HCT116 (cell line): ENCODE measurements around the gene GABRP. TPM values are rescaled to one million over a fixed set of nuclear protein-coding genes. Genes with fewer than 3 reads are reported as not detected.

Experiments
- ATAC-seq: fragments of 200-7000 bp; cut with Tn5 transposase; 2 replicates; pipeline ENCODE4 v1.9.1; 2020; ENCODE audit warnings: mild to moderate bottlenecking, moderate library complexity
- BruUV-seq: library from RNA; stranded (reverse); fragments of 400-500 nt; replicated peaks from 2 replicates; lab custom pipeline; 2021; lab: Mats Ljungman, UMichigan
- CTCF ChIA-PET: fragments of 300-600 bp; sonication (Branson Sonifier 250); formaldehyde crosslinking; loops from one replicate; lab custom pipeline; 2021; ENCODE audit warnings: antibody characterized with exemption; lab: Charles Lee
- POLR2A ChIA-PET: fragments of 300-600, 350-600 bp; sonication (Branson Sonifier 250); formaldehyde crosslinking; loops from one replicate; lab custom pipeline; 2021; ENCODE audit warnings: antibody characterized with exemption; lab: Charles Lee
- RAD21 ChIA-PET, 2 experiments: fragments of 300-600 bp; sonication (Branson Sonifier 250); formaldehyde crosslinking; loops; one replicate each; lab custom pipeline; 2023; ENCODE audit warnings: low total read pairs in 2 of 2; ENCODE audit not compliant: uncharacterized antibody in 2 of 2, unreplicated experiment in 2 of 2, low non-redundant PET in 1 of 2; lab: Charles Lee
- DNase-seq: peaks from one replicate; pipeline ENCODE4 v3.0.0-alpha.2; 2010; ENCODE audit warnings: low read depth, low spot score
- H2AFZ ChIP-seq: fragments of 200-600 bp; shearing (Covaris generic), sonication (generic); 2 replicates; pipeline ENCODE4 v1.6.1; 2017; ENCODE audit warnings: low read depth, mixed run types, mixed read lengths, antibody characterized with exemption, low read length; ENCODE audit not compliant: poor library complexity, severe bottlenecking
- H3K27ac ChIP-seq: 2 replicates; pipeline ENCODE4 v1.5.1; 2012; ENCODE audit warnings: low read depth, low read length
- H3K27me3 ChIP-seq: fragments of 200-600 bp; sonication (generic); 2 replicates; pipeline ENCODE4 v1.6.1; 2016; ENCODE audit warnings: mixed run types, low read length, mixed read lengths; ENCODE audit not compliant: insufficient read depth
- H3K36me3 ChIP-seq, 2 experiments: fragments of 200-500 bp in 1 of 2; fragments of 200-600 bp in 1 of 2; sonication (Bioruptor generic) in 1 of 2; sonication (generic) in 1 of 2; 2 replicates each; pipeline versions ENCODE4 v1.5.1 to v1.6.1; 2014 to 2016; ENCODE audit warnings: low read length in 2 of 2, inconsistent platforms in 1 of 2, mixed read lengths in 1 of 2, mixed run types in 1 of 2; ENCODE audit not compliant: insufficient read depth in 2 of 2, control insufficient read depth in 1 of 2
- H3K4me1 ChIP-seq, 2 experiments: fragments of 200-600 bp in 1 of 2; sonication (generic) in 1 of 2; 2 replicates each; pipeline versions ENCODE4 v1.5.1 to v1.6.1; 2012 to 2017; ENCODE audit warnings: low read length in 2 of 2, inconsistent platforms in 1 of 2, mild to moderate bottlenecking in 1 of 2, mixed read lengths in 1 of 2, mixed run types in 1 of 2, moderate library complexity in 1 of 2; ENCODE audit not compliant: insufficient read depth in 2 of 2, control insufficient read depth in 1 of 2
- H3K4me2 ChIP-seq: fragments of 200-600 bp; sonication (generic); 2 replicates; pipeline ENCODE4 v1.6.1; 2017; ENCODE audit warnings: mixed run types, low read length, mixed read lengths
- H3K4me3 ChIP-seq, 2 experiments: fragments of 200-600 bp in 1 of 2; sonication (generic) in 1 of 2; replicated peaks in 1 of 2; 2 replicates each; pipeline ENCODE4 v1.5.1; 2011 to 2016; ENCODE audit warnings: low read length in 2 of 2, control low read depth in 1 of 2, low read depth in 1 of 2, mild to moderate bottlenecking in 1 of 2, mixed read lengths in 1 of 2, mixed run types in 1 of 2
- H3K79me2 ChIP-seq: fragments of 200-600 bp; sonication (generic); 2 replicates; pipeline ENCODE4 v1.6.1; 2017; ENCODE audit warnings: mild to moderate bottlenecking, mixed run types, low read length, moderate library complexity, mixed read lengths; ENCODE audit not compliant: insufficient read depth
- H3K9ac ChIP-seq: fragments of 200-600 bp; sonication (generic); 2 replicates; pipeline ENCODE4 v1.6.1; 2016; ENCODE audit warnings: low read length, mixed read lengths
- H3K9me2 ChIP-seq: fragments of 200-600 bp; sonication (generic), shearing (Covaris generic); 2 replicates; pipeline ENCODE4 v1.6.1; 2017; ENCODE audit warnings: mixed run types, mild to moderate bottlenecking, moderate library complexity; ENCODE audit not compliant: insufficient read depth
- H3K9me3 ChIP-seq, 2 experiments: fragments of 200-500 bp in 1 of 2; fragments of 200-600 bp in 1 of 2; sonication (Bioruptor generic) in 1 of 2; sonication (generic) in 1 of 2; 2 replicates each; pipeline ENCODE4 v1.6.1; 2014 to 2017; ENCODE audit warnings: low read length in 2 of 2, mixed read lengths in 2 of 2, inconsistent platforms in 1 of 2, low read depth in 1 of 2, mild to moderate bottlenecking in 1 of 2, mixed run types in 1 of 2, moderate library complexity in 1 of 2; ENCODE audit not compliant: control insufficient read depth in 1 of 2, insufficient read depth in 1 of 2
- H4K20me1 ChIP-seq: fragments of 200-600 bp; sonication (generic), shearing (Covaris generic); 2 replicates; pipeline ENCODE4 v1.6.1; 2017; ENCODE audit warnings: mixed run types, mild to moderate bottlenecking, moderate library complexity; ENCODE audit not compliant: insufficient read depth
- CBX3 ChIP-seq: IDR thresholded peaks from 2 replicates; pipeline ENCODE4 v1.6.1; 2012; ENCODE audit warnings: low read depth
- EGR1 ChIP-seq: IDR thresholded peaks from 2 replicates; pipeline ENCODE4 v1.6.1; 2012; ENCODE audit warnings: low read depth
- ELF1 ChIP-seq: IDR thresholded peaks from 2 replicates; pipeline ENCODE4 v1.6.1; 2012; ENCODE audit warnings: low read depth, borderline replicate concordance
- EZH2 ChIP-seq: fragments of 200-600 bp; sonication (generic); IDR thresholded peaks from 2 replicates; pipeline ENCODE4 v1.6.1; 2017; ENCODE audit warnings: antibody characterized with exemption, mixed run types
- EZH2phosphoT487 ChIP-seq: fragments of 200-600 bp; IDR thresholded peaks from 2 replicates; pipeline ENCODE4 v1.6.1; 2018; ENCODE audit warnings: antibody characterized with exemption, borderline replicate concordance
- JUND ChIP-seq: IDR thresholded peaks from 2 replicates; pipeline ENCODE4 v1.6.1; 2012
- POLR2A ChIP-seq: IDR thresholded peaks from 2 replicates; pipeline ENCODE4 v1.7.0; 2011; ENCODE audit warnings: borderline replicate concordance; ENCODE audit not compliant: insufficient read depth, insufficient read length; ENCODE audit errors: extremely low read depth
- POLR2AphosphoS5 ChIP-seq: IDR thresholded peaks from 2 replicates; pipeline ENCODE4 v1.6.1; 2011; ENCODE audit warnings: mild to moderate bottlenecking, low read depth, low read length, moderate library complexity
- SRF ChIP-seq: IDR thresholded peaks from 2 replicates; pipeline ENCODE4 v1.6.1; 2012; ENCODE audit warnings: low read depth
- YY1 ChIP-seq: IDR thresholded peaks from 2 replicates; pipeline ENCODE4 v1.6.1; 2011; ENCODE audit warnings: low read length, low read depth, moderate library complexity, mild to moderate bottlenecking; ENCODE audit not compliant: insufficient replicate concordance; ENCODE audit errors: extremely low read depth
- ZNF274 ChIP-seq: fragments of 200-500 bp; sonication (Bioruptor generic); IDR thresholded peaks from 2 replicates; pipeline ENCODE4 v1.6.1; 2014; ENCODE audit warnings: mild to moderate bottlenecking, low read depth, low read length, inconsistent platforms
- intact Hi-C: fragments of 100-400 bp; cut with micrococcal nuclease; formaldehyde crosslinking; loops from 2 replicates; pipeline ENCODE4 v1.10.0; 2022
- total RNA-seq: library from RNA; stranded (reverse); gene quantifications from one replicate; pipeline ENCODE4 v1.2.1, GENCODE V29; 2021; ENCODE audit not compliant: unreplicated experiment
- TF ChIP-seq, protein P1 (sequence below), 3 experiments: fragments of 200-600 bp in 1 of 3; sonication (generic) in 1 of 3; IDR thresholded peaks in 2 of 3; conservative IDR thresholded peaks in 1 of 3; 2 replicates each; pipeline ENCODE4 v1.5.1; 2012 to 2017; ENCODE audit warnings: low read depth in 2 of 3, low read length in 2 of 3, antibody characterized with exemption in 1 of 3, borderline replicate concordance in 1 of 3, control low read depth in 1 of 3, mild to moderate bottlenecking in 1 of 3, mixed read lengths in 1 of 3, mixed run types in 1 of 3, moderate library complexity in 1 of 3; ENCODE audit not compliant: insufficient read depth in 1 of 3
- TF ChIP-seq, protein P2 (sequence below): IDR thresholded peaks from 2 replicates; pipeline ENCODE4 v1.6.1; 2012

GABRP gene
- total RNA-seq, 1 experiment from 2014 or later, result not detected

GRCh38 chr5:170854566-170854965, 71.0 kb downstream of the GABRP start:
- ATAC-seq, result no peak
- H2AFZ ChIP-seq, result no peak overlapping the region
- POLR2A ChIA-PET, result no interaction called here
- H3K27me3 ChIP-seq, result no peaks in the 10 kb centered on the region
- H3K27ac ChIP-seq, result no peak overlapping the region
- TF ChIP-seq, protein P1, sequence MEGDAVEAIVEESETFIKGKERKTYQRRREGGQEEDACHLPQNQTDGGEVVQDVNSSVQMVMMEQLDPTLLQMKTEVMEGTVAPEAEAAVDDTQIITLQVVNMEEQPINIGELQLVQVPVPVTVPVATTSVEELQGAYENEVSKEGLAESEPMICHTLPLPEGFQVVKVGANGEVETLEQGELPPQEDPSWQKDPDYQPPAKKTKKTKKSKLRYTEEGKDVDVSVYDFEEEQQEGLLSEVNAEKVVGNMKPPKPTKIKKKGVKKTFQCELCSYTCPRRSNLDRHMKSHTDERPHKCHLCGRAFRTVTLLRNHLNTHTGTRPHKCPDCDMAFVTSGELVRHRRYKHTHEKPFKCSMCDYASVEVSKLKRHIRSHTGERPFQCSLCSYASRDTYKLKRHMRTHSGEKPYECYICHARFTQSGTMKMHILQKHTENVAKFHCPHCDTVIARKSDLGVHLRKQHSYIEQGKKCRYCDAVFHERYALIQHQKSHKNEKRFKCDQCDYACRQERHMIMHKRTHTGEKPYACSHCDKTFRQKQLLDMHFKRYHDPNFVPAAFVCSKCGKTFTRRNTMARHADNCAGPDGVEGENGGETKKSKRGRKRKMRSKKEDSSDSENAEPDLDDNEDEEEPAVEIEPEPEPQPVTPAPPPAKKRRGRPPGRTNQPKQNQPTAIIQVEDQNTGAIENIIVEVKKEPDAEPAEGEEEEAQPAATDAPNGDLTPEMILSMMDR (IDR thresholded peaks at IDR 0.05 in 2 of 3, conservative IDR thresholded peaks at IDR 0.05 in 1 of 3; ENCODE audit: borderline replicate concordance in 1 of 3, insufficient read depth in 1 of 3, low read depth in 2 of 3, low read length in 2 of 3), result no peak
- no peak for TF ChIP-seq CBX3
- no peaks in the 10 kb centered on the region for H3K4me1 ChIP-seq
- no peak overlapping the region for H3K4me2 ChIP-seq
- no TSS peak for BruUV-seq
- CTCF ChIA-PET, result no interaction called here
- H3K9me2 ChIP-seq, result no peaks in the 10 kb centered on the region
- no peaks in the 10 kb centered on the region for H3K79me2 ChIP-seq
- intact Hi-C loops, result no loop called here
- no peaks in the 10 kb centered on the region for H3K36me3 ChIP-seq
- H3K9ac ChIP-seq, result no peak overlapping the region
- no peak overlapping the region for H3K4me3 ChIP-seq
- RAD21 ChIA-PET, result no interaction called here
- H4K20me1 ChIP-seq, result no peaks in the 10 kb centered on the region
- H3K9me3 ChIP-seq, result no peaks in the 10 kb centered on the region; a peak in 1 of 4 replicates
- DNase-seq, result no peak

GRCh38 chr5:170857066-170857465, 73.5 kb downstream of the GABRP start:
- ChIA-PET CTCF (no interaction called here), POLR2A (no interaction called here), RAD21 (no interaction called here)
- DNase-seq (no peak), ATAC-seq (no peak)
- Histone ChIP-seq H3K4me3 (no peak overlapping the region), H3K79me2 (no peaks in the 10 kb centered on the region), H3K9ac (no peak overlapping the region), H4K20me1 (no peaks in the 10 kb centered on the region), H3K9me2 (no peaks in the 10 kb centered on the region), H2AFZ (no peak overlapping the region), H3K27me3 (no peaks in the 10 kb centered on the region), H3K9me3 (peaks cover 3 to 13% of the 10 kb centered on the region in 2 experiments; a peak in 2 of 4 replicates), H3K36me3 (no peaks in the 10 kb centered on the region), H3K4me2 (no peak overlapping the region), H3K27ac (no peak overlapping the region), H3K4me1 (peaks cover 0 to 3% of the 10 kb centered on the region in 2 experiments; a peak in 1 of 4 replicates)
- intact Hi-C loops, result no loop called here
- TF ChIP-seq POLR2AphosphoS5 (no peak), EGR1 (no peak), EZH2phosphoT487 (no peak), YY1 (no peak), ZNF274 (no peak), POLR2A (no peak), ELF1 (no peak), EZH2 (no peak), SRF (no peak), JUND (no peak)
- TF ChIP-seq, protein P2, sequence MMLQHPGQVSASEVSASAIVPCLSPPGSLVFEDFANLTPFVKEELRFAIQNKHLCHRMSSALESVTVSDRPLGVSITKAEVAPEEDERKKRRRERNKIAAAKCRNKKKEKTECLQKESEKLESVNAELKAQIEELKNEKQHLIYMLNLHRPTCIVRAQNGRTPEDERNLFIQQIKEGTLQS, result no peak
- BruUV-seq, result no TSS peak
